GM12801 (cell line): ENCODE data around the gene SPATA31D4.
"Not testable (repeated sequence)": the region's sequence is repeated elsewhere in the genome, so short reads cannot be mapped to it uniquely, and the experiment has no call there.

Experiments
- CTCF ChIP-seq: IDR thresholded peaks from one replicate; pipeline ENCODE4 v1.5.1; 2011; ENCODE audit warnings: control low read depth; ENCODE audit not compliant: insufficient read length; ENCODE audit errors: extremely low read depth

The SPATA31D4 gene

GRCh38 chr9:81928305-81928704 lies at the start of gene SPATA31D4:
SPATA31D4 (plus strand) TSS chr9:81928428; CDS start chr9:81928514, 86 bp downstream.
- not testable (repeated sequence) for TF ChIP-seq CTCF

- no peak for TF ChIP-seq CTCF
Measured at GRCh38 chr9:81878530-81878929, 49.7 kb upstream of the SPATA31D4 start.

GRCh38 chr9:81879501-81879916 lies 48.7 kb upstream of the SPATA31D4 start:
- TF ChIP-seq CTCF, result no peak

GRCh38 chr9:81885602-81886001 lies 42.6 kb upstream of the SPATA31D4 start:
- no peak for TF ChIP-seq CTCF

GRCh38 chr9:81886665-81887064 lies 41.6 kb upstream of the SPATA31D4 start:
- TF ChIP-seq CTCF, result no peak

GRCh38 chr9:81890104-81890503 lies 38.1 kb upstream of the SPATA31D4 start:
- TF ChIP-seq CTCF, result no peak

- TF ChIP-seq CTCF, result no peak
Measured at GRCh38 chr9:81892440-81892839, 35.8 kb upstream of the SPATA31D4 start.

GRCh38 chr9:81893929-81894328 lies 34.3 kb upstream of the SPATA31D4 start:
- no peak for TF ChIP-seq CTCF
